Neural cell (in vitro differentiated cells): ENCODE results near the gene TP53I11.

Source experiments
- POLR2AphosphoS5 ChIP-seq: IDR thresholded peaks from 2 replicates; pipeline ENCODE4 v1.6.1; 2012
- REST ChIP-seq: IDR thresholded peaks from 2 replicates; pipeline ENCODE4 v1.6.1; 2012; ENCODE audit warnings: borderline replicate concordance
- SMC3 ChIP-seq: fragments of 450-650 bp; conservative IDR thresholded peaks from 2 replicates; pipeline ENCODE4 v1.6.1; 2014; ENCODE audit warnings: antibody characterized with exemption, mild to moderate bottlenecking, moderate library complexity; ENCODE audit not compliant: poor library complexity
- TF ChIP-seq, protein P1 (sequence below): fragments of 450-650 bp; IDR thresholded peaks from 2 replicates; pipeline ENCODE4 v1.5.1; 2014; ENCODE audit warnings: antibody characterized with exemption, mild to moderate bottlenecking, moderate library complexity; ENCODE audit not compliant: poor library complexity, severe bottlenecking

DNA sequence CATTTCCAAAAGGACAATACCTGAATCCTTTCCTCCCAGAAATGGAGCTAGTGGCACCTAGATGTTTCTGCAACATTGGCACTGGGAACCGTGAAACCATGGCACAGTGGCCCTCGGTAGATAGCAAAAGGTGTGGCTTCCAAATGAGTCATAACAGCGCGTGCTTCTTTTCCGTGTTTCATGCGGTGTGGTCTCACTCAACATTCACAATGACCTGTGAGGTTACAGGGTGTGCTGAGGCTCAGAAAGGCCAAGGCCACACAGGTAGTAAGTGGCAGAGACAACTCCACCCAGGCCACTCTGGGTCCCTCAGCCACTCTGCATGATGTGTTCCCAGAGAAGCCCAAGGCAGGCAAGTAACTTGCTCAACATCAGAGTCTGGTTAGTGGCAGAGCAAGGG, 67.4 kb downstream of the TP53I11 start:
- TF ChIP-seq, protein P1, sequence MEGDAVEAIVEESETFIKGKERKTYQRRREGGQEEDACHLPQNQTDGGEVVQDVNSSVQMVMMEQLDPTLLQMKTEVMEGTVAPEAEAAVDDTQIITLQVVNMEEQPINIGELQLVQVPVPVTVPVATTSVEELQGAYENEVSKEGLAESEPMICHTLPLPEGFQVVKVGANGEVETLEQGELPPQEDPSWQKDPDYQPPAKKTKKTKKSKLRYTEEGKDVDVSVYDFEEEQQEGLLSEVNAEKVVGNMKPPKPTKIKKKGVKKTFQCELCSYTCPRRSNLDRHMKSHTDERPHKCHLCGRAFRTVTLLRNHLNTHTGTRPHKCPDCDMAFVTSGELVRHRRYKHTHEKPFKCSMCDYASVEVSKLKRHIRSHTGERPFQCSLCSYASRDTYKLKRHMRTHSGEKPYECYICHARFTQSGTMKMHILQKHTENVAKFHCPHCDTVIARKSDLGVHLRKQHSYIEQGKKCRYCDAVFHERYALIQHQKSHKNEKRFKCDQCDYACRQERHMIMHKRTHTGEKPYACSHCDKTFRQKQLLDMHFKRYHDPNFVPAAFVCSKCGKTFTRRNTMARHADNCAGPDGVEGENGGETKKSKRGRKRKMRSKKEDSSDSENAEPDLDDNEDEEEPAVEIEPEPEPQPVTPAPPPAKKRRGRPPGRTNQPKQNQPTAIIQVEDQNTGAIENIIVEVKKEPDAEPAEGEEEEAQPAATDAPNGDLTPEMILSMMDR, result no peak
- TF ChIP-seq SMC3 (no peak), POLR2AphosphoS5 (no peak), REST (no peak)
